GM18517 (cell line): ENCODE results near the gene FBXL5.

Experiments used
- ATAC-seq: cut with Tn5 transposase; IDR thresholded peaks from one replicate; pipeline ENCODE4 v1.9.1; 2021; ENCODE audit warnings: mild to moderate bottlenecking, moderate library complexity; ENCODE audit not compliant: unreplicated experiment

Gene FBXL5, protein sequence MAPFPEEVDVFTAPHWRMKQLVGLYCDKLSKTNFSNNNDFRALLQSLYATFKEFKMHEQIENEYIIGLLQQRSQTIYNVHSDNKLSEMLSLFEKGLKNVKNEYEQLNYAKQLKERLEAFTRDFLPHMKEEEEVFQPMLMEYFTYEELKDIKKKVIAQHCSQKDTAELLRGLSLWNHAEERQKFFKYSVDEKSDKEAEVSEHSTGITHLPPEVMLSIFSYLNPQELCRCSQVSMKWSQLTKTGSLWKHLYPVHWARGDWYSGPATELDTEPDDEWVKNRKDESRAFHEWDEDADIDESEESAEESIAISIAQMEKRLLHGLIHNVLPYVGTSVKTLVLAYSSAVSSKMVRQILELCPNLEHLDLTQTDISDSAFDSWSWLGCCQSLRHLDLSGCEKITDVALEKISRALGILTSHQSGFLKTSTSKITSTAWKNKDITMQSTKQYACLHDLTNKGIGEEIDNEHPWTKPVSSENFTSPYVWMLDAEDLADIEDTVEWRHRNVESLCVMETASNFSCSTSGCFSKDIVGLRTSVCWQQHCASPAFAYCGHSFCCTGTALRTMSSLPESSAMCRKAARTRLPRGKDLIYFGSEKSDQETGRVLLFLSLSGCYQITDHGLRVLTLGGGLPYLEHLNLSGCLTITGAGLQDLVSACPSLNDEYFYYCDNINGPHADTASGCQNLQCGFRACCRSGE

DNA sequence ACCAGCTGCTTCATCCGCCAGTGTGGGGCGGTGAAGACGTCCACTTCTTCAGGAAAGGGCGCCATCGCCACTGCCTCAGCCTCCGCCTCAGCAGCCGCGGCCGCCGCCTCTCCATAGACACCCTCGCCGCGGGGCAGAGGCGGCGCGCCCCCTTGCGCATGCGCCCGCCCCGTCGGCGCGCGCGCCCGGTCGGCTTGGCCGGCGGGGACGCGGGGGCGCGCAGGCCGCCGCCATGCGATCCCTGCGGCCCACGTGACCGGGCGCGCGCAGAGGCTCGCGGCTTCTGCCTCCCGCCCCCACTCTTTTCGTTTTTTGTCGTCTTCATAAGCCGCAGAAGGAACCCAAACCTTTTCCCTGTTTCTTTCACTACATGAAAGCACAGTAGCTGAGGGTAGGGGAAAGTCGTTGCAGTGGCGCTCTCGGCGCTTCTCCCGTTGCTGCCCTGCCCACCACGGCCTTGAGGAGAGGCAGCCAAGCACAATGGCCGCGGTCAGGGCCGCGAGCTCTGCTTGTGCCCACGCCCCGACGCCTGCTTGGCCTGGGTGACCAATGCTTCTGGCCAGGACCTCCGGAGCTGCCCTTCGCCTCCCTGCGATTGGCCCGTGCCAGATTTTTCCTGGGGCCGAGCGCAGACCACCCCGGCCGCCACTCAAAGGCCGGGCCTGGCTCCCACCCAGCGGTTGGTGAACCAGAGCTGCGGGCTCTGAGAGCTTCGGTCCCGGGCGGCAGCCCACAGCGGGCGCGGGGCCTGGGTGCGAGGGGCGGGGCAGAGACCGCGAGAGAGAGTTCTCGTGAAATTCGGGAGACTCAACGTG, at the start of gene FBXL5:
FBXL5 (minus strand) TSS at position 135 of the 815 bp plus-strand sequence; CDS start at position 65, 70 bp downstream.
- peak; percentile 65 for ATAC-seq

DNA sequence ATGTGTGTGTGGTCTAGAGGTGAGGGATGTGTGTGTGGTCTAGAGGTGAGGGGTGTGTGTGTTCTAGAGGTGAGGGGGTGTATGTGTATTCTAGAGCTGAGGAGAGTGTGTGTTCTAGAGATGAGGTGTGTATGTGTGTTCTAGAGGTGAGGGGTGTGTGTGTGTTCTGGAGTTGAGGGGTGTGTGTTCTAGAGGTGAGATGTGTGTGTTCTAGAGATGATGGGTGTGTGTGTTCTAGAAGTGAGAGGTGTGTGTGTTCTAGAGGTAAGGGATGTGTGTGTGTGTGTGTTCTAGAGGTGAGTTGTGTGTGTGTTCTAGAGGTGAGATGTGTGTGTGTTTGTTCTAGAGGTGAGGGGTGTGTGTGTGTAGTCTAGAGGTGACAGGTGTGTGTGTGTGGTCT, 49.0 kb upstream of the FBXL5 start:
- no peak for ATAC-seq

DNA sequence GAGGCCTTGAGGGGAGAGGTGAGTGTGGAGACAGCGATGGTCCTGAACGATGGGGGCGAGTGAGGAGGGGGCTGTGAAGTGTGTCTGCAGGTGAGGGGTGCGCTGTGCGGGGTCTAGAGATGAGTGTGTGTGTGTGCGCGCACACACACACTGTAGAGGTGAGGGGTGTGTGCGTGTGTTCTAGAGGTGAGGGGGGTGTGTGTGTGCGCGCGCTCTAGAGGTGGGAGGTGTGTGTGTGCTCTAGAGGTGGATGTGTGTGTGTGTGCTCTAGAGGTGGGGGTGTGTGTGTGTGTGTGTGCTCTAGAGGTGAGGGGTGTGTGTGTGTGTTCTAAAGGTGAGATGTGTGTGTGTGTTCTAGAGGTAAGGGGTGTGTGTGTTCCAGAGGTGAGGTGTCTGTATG, 48.3 kb upstream of the FBXL5 start:
- no peak for ATAC-seq

DNA sequence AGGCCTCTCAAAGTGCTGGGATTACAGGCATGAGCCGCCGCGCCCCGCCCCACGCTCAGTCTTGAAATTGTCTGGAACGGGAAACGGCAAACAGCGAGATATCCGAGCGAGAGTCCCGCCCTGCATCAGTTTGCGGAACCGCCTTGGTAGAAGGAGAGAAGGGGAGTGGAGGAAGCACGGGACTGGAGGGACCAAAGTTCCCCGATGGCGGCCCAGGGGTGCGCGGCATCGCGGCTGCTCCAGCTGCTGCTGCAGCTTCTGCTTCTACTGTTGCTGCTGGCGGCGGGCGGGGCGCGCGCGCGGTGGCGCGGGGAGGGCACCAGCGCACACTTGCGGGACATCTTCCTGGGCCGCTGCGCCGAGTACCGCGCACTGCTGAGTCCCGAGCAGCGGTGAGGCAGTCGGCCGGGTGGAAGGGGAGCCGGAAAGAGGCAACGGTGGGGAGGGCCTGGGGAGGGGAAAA, 47.8 kb upstream of the FBXL5 start, which contains the start of gene BST1:
BST1 (plus strand) TSS at position 125 of the 463 bp plus-strand sequence; CDS start at position 205, 80 bp downstream.
- no peak for ATAC-seq

DNA sequence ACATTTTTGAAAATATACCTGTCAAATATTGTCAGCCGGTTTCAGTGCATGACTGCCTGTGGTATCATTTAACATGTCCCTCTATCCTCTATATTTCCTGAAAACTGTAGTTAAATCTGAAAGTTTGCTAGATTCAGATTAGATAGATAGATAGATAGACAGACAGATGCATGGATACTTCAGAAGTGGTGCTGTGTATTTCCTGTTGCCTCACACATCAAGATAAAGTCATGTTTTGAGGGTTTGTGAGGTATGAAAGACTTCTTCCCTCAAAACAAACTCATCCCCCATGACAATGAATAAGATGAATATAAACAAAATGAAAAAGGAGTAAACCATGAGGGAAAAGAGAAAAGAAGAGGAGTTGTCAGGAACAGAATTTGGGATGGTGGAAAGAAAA, 41.7 kb upstream of the FBXL5 start:
- no peak for ATAC-seq

DNA sequence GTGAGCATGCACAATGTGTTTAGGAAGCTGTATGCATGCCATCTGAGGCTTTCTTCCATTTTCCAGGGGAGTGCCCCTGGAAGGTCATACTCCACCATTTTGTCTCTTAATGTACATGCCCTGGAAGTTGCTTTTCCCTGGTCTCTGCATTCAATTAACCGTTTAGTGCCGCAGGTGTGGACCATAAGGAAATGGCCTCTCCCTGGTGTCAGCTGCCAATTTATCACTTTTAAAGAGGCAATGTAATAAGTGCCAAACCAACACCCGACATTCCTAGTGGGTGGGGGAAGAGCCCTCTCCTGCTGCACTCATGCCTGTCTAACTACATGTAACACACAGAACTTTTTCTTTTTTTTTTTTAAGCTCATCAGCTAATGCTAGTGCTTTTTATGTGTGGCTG, 40.6 kb upstream of the FBXL5 start:
- no peak for ATAC-seq

DNA sequence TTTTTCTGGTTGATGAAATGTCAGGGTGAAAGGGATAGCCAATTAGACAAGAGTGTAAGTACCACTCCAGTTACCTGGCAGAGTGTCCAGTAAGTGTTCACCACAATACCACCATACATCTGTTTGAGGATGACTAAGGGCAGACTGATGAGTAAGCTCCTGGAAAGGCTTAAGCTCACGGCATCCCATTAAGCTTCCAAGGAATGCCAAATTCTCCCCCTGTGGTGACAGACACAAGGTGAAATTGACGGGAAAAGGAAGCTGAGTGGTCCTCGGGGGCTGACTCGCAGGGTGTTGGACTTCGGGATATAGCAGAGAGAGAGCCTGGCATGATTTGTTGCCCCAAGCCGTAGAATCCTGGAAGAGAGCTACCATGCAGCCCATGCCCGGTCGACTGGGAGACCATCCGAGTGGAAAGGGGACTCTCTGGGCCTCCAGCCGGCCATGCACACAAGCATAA, 40.1 kb upstream of the FBXL5 start:
- ATAC-seq: no peak

DNA sequence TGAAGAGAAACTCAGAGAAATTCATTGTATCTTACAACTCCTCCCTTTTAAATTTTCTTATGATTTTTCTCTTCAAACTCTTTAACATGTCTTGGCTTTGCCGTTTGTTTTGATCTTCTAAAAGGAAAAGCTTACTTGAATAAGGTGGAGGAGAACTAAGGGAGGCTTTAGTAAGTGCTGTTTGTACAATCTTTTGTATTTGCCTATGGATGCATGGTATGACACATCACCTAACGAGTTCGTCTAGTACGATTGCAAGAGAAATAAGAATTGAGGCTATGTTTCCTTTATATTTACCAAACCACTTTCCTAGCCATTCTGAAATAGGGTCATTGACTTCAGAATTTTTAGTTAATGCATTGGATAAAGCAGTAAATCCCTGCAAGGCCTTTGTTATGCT, 39.3 kb upstream of the FBXL5 start:
- no peak for ATAC-seq

DNA sequence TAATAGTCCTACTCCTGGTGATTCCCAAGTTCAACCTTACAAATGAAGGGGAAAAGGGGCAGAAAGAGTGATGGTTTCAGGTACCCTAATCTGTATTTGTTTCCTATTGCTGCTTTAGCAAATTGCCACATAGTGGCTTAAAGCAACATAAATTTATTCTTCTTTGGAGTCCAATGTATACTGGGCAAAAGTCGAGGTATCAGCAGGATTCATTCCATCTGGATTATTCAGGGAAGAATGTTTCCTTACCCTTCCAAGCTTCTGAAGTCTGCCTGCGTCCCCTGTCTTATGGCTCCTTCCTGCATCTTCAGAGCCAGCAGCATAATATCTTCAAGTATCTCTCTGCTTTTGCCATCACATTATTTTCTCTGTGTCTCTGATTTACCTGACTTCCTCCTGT, 37.4 kb upstream of the FBXL5 start:
- ATAC-seq: no peak

DNA sequence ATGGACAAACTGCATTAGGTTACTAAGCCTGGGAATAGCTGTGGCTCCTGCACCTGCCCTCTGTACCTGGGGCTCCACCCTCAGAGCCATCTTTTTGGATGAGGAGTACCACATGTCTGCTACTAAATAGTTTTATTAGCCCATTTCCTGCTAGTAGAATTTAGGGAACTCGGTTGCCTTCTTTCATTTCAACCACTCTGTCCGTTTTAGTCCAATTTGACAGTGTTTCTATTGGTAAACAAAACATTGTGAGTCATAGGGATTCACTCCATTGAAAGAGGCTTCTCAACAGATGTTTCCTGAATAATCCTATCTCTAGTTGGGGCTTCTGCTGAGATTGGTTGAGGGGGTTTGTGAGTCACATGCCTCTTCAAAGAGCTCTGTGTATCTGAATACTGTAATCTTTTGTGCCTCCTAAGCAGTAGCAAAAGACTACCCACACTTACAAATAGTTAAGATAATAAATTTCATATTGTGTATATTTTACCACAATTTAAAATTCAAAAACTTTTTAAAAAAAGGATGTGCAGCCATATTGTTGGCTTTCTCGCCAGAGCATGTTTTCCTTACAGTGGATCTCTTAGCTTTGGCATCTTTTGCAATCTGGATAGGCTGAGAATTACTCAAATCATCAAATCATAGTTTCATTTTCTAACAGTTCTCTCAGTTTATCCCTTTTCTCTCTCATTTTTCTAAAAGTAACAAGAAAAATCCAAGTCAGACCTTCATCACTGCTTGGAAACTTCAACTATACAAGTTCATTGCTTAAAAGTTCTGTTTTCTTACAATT, 36.4 kb upstream of the FBXL5 start:
- no peak for ATAC-seq

DNA sequence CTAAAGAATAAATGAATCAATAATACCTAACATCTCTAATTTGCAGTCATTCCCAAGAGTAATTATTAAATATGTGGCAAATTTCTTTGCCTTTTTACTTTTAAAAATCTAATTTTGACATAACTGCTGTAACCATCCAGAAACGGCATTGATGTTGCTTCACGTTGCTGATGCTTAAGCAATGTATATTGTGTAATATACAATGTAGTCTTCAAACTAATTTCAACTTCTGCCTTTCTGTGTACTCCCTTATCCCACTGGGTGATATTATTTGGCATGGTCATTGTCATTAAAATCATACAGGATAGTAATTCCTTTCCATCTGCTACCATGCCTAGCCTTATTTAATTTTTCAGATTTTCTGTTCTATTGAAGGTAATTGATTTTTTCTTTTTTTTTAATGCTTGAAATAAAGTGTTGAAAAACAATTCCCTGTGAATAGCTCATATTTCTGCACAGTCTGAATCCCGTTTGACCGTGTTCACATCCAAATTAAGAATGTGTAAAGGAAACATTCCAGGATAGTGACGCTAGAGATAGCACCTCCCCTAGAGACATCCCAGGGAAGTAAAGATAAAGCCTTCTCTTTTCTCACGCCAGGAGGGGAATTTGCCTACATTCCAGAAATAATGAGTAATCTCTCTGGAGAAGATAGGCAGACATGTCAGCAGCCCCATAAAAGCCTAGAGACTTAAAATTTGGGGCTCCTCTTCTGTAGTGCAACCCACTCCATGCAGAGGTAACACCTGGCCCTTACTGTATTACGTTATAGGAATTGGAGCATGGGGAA, 35.1 kb upstream of the FBXL5 start:
- ATAC-seq: no peak

DNA sequence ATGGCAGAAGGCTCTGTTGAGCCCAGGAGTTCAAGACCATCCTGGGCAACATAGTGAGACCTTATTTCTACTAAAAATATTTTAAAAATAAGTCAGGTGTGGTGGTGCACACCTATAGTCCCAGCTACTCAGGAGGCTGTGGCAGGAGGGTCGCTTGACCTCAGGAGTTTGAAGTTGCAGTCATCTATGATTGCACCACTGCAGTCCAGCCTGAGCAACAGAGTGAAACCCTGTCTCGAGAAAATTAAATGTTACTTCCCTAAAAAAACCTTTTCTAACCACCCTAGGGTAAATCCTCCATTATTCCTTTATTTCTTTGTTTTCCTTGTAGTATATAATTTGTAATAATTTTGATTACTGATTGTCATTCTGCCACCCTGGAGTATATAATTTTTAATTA, 34.4 kb upstream of the FBXL5 start:
- ATAC-seq: no peak

DNA sequence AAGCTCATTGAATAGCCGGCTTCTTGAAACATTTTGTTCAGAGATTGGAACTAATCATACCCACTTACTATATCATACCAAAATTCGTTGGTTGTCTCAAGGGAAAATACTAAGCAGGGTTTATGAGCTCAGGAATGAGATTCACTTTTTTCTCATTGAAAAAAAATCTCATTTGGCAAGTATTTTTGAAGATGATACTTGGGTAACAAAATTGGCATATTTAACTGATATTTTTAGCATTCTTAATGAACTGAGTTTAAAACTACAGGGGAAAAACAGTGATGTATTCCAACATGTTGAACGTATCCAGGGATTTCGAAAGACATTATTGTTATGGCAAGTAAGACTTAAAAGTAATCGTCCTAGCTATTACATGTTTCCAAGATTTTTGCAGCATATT, 32.9 kb upstream of the FBXL5 start:
- ATAC-seq: no peak

DNA sequence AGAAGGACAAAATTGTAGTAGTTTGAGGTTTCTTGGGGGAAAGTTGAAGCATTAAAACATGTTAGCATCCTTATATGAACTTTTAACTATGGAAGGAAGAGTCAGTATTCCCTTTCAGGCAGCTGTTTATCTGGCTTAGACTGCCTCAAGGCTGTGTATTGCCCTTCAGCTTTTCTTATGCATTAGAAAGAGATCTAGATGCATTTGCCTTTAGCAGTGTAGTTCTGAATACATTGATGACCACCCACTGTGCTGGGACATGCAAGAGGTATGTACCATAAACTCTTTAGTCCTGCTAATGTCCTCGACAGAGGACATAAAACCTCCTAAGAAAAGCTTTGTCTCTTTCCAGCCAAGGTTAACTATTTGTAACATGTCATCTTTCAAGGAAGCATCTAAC, 29.3 kb upstream of the FBXL5 start:
- ATAC-seq: no peak

DNA sequence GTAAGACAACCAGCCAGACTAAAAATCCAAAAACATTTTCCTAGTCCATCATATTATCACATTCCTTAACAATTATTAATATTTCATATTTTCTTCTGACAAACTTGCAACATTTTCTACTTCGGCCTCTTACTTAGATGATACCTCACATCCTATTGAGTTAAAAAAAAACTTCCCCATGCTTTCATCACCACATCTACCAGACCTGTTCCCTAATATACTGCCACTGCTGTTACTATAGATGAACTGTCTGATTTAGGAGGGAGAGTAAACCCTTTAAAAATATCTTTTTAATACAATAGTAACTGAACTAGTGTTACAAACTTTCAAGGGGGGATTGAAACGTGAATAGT, 28.0 kb upstream of the FBXL5 start:
- ATAC-seq: no peak

DNA sequence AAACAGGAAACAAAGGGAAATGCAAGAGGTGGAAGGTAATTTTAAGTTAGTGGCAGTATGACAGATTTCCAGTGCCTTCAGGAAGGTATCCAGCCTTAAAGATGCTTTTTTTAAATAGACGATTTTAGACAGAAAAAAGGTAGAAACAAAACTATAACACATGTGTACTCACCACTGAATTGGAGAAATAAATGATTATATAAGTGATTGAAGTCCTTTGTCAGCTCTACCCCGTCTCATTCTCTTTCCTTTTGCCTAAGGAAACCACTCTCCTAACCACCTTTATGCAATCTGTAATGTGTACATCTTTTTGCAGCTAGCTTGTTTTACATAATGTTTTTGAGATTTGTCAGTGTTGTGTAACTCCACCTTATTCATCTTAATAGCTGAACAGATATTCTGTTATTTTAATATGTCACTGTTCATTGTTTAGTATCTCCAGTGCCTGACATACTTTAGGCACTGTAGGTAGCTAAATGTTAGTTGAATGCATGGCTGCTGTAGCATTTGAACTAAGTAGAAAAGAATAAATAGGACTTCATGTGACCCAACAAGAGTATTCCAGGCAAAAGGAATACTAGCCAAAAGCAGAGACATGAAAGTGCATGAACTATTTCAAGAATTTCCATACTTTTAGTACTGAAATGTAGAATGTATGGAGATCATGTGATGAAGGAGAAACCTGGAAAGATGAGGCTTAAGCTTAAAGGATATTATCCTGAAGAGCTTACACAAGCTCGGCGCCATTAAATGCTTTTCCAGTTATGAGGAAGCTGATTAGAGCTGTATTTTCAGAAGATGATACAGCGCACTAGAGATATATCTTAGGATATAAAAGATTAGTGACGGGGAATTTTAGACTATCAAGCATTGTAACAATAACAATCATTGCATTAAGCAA, 27.3 kb upstream of the FBXL5 start:
- ATAC-seq: peak; percentile 10

DNA sequence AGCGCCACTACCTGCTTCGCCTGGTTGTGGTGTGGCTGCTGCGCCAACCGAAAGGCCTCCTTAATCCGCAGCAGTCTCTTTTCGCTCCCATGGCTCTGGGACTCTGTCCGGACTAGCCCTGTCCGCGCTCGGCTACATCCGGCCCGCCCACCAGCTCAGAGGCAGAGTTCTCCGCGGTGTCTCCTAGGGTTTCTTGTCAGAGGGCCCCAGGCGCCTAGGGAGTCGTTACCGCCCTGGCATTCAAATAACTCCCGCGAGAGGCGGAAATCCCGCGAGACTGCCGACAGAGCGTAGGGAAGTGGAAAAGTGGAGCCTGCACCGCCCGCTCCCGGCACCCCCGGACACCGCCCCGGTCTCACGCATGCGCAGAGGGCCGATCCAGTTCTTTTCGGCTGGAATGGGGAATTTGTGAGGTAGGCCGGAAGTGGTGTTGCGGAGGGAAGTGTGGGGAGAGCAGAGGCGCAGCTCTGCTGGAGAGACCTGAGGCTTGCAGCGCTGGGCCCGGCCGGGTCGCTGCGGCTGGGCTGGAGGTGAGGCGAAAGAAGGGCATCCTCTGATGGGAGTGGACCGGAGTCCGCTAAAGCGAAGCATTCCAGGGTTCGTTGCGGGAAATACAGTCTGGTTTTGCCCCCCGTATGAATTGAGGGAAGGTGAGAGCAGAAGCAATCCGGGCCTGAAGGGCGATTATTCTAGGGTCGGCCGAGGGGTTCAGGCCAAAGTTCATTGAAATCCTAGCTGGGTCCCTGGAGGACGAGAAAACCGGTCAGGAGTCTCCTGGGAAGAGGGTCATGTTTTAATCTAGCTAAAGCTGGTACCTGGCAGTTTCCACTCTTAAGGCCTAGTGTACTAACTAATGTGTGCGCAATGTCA, 26.4 kb upstream of the FBXL5 start, which contains the start of gene FAM200B:
FAM200B (plus strand) TSS at position 456 of the 870 bp plus-strand sequence. CDS start 5,151 bp downstream, outside the sequence.
- ATAC-seq: peak; percentile 92

DNA sequence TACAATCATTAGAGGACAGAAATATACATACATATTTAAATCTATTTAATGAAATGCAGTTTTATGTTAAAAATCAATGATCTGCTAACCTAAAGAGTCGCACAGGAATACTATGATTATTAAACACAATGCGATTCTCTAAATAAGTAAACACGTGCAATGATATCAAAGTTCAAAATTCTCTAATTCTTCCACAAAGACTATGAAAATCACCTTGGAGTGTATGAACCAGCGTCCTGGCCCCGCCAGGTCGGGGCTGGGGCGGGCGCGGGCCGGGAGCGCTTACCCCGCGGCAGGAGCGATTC, 25.9 kb upstream of the FBXL5 start:
- ATAC-seq: no peak
